ENCODE results near the gene PKD2.

DNA sequence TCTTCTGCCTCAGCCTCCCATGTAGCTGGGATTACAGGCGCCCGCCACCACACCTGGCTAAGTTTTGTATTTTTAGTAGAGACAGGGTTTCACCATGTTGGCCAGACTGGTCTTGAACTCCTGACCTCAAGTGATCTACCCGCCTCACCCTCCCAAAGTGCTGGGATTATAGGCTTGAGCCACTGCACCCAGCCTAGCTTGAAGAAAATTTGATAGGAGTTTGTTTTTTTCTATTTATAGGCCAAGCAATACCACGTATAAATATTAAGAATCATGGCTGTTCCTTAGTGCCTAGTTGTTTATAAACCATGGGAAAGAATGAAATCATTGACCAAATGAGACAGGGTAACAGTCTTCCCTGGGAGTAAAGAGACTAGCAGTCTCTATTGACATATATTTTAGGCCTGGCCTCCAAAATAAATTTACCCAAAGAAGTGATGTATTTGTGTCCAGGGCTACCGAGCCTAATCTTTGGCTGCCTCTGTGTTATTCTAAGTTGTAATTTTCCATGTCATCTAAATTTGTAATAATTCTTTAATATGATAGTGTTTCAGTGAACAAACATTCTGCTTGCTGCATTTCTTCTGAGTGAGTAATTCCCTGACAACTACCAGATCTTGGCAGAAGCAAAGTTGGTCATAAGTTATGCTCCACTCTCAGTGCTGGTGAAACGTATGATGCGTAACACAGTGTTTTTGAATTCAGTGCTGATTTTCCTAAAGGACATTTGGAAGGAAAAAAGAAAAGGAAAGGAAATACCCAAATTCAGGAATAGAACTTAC is 10.3 kb downstream of the PKD2 start:
- TF ChIP-seq, protein P1, sequence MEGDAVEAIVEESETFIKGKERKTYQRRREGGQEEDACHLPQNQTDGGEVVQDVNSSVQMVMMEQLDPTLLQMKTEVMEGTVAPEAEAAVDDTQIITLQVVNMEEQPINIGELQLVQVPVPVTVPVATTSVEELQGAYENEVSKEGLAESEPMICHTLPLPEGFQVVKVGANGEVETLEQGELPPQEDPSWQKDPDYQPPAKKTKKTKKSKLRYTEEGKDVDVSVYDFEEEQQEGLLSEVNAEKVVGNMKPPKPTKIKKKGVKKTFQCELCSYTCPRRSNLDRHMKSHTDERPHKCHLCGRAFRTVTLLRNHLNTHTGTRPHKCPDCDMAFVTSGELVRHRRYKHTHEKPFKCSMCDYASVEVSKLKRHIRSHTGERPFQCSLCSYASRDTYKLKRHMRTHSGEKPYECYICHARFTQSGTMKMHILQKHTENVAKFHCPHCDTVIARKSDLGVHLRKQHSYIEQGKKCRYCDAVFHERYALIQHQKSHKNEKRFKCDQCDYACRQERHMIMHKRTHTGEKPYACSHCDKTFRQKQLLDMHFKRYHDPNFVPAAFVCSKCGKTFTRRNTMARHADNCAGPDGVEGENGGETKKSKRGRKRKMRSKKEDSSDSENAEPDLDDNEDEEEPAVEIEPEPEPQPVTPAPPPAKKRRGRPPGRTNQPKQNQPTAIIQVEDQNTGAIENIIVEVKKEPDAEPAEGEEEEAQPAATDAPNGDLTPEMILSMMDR (IDR thresholded peaks at IDR 0.05) = no peak
- peak in 1 of 2 donors; percentile 82 for TF ChIP-seq POLR2AphosphoS5 (IDR thresholded peaks at IDR 0.05; ENCODE audit: insufficient read depth in 1 of 2, low read depth in 1 of 2)

Data from vagina (tissue), 2 donors.